WI38 (cell line): ENCODE results near the gene IFT20.

Source experiments
- H3K4me3 ChIP-seq: 2 replicates; pipeline ENCODE4 v1.5.1; 2011; ENCODE audit warnings: low read depth, mild to moderate bottlenecking, control low read depth, low read length
- CTCF ChIP-seq: IDR thresholded peaks from 2 replicates; pipeline ENCODE4 v1.5.1; 2012; ENCODE audit warnings: low read depth, mild to moderate bottlenecking, control low read depth, low read length

Gene IFT20

GRCh38 chr17:28335201-28335958 lies at the start of gene IFT20, which contains the start of gene TNFAIP1:
TSS of gene IFT20 (minus strand) at chr17:28335472. CDS start at chr17:28331985, 3,487 bp downstream.
TSS of gene TNFAIP1 (plus strand) at chr17:28335761. CDS start at chr17:28339522, 3,761 bp downstream.
- peak within 1 kb of the TSS; percentile 99 for H3K4me3 ChIP-seq
- TF ChIP-seq CTCF: no peak

GRCh38 chr17:28385037-28385400 lies 49.7 kb upstream of the IFT20 start:
- no peak for TF ChIP-seq CTCF
- H3K4me3 ChIP-seq: no peak overlapping the region

GRCh38 chr17:28384281-28385036 lies 49.2 kb upstream of the IFT20 start:
- no peak overlapping the region for H3K4me3 ChIP-seq
- no peak for TF ChIP-seq CTCF

- TF ChIP-seq CTCF: no peak
- H3K4me3 ChIP-seq: no peak overlapping the region
Measured at GRCh38 chr17:28381141-28381825, 46.0 kb upstream of the IFT20 start.

GRCh38 chr17:28379814-28380801 lies 44.8 kb upstream of the IFT20 start:
- no peak for TF ChIP-seq CTCF
- no peak overlapping the region for H3K4me3 ChIP-seq

GRCh38 chr17:28372945-28373274 lies 37.6 kb upstream of the IFT20 start:
- TF ChIP-seq CTCF: no peak
- H3K4me3 ChIP-seq: peak overlapping the region; percentile 73
